GM12878 (cell line): ENCODE measurements around the gene HSP90AB1. TPM values are rescaled to one million over a fixed set of nuclear protein-coding genes. Genes with fewer than 3 reads are reported as not detected.

ENCODE experiments used
- ATAC-seq: fragments of 200-7000 bp; cut with Tn5 transposase; 3 replicates; pipeline ENCODE4 v1.9.1; 2020; ENCODE audit warnings: mild to moderate bottlenecking, moderate library complexity
- BruUV-seq: library from RNA; stranded (reverse); fragments of 400-500 nt; replicated peaks from 2 replicates; lab custom pipeline; 2021; lab: Mats Ljungman, UMichigan
- CTCF ChIA-PET: fragments of 300-600 bp; sonication (Branson Sonifier 250); formaldehyde crosslinking; extraction: SDS; loops from one replicate; lab custom pipeline; 2021; ENCODE audit warnings: inconsistent platforms; lab: Yijun Ruan, JAX
- POLR2A ChIA-PET: fragments of 350-600 bp; formaldehyde crosslinking; extraction: SDS; loops from one replicate; lab custom pipeline; 2021; ENCODE audit warnings: inconsistent platforms; lab: Charles Lee
- RAD21 ChIA-PET: fragments of 300-600 bp; sonication (Branson Sonifier 250); formaldehyde crosslinking; loops from one replicate; lab custom pipeline; 2023; ENCODE audit warnings: antibody characterized with exemption; ENCODE audit not compliant: unreplicated experiment; lab: Charles Lee
- SMC1A ChIA-PET: fragments of 300-600 bp; sonication (Branson Sonifier 250); formaldehyde crosslinking; loops from one replicate; lab custom pipeline; 2023; ENCODE audit not compliant: unreplicated experiment, uncharacterized antibody; lab: Charles Lee
- DNase-seq: peaks from one replicate; pipeline ENCODE4 v3.0.0-alpha.2; 2011; ENCODE audit warnings: low read depth, low spot score
- FAIRE-seq: peaks from 3 replicates; lab custom pipeline; 2011; peaks lifted over from hg19 to GRCh38; lab: Jason Lieb, UNC
- H2AFZ ChIP-seq: 2 replicates; pipeline ENCODE4 v1.6.0; 2011; ENCODE audit warnings: low read depth, low read length, control low read depth; ENCODE audit not compliant: control insufficient read depth
- H3K27ac ChIP-seq: 2 replicates; pipeline ENCODE4 v1.5.1; 2011; ENCODE audit warnings: control low read depth; ENCODE audit not compliant: control insufficient read depth, insufficient read depth
- H3K27me3 ChIP-seq, 2 experiments: replicated peaks in 1 of 2; 2 replicates each; pipeline versions ENCODE4 v1.6.0 to v1.6.1; 2011; ENCODE audit warnings: low read length in 1 of 2; ENCODE audit not compliant: control insufficient read depth in 2 of 2, insufficient read depth in 2 of 2
- H3K36me3 ChIP-seq, 2 experiments: 2 replicates each; pipeline ENCODE4 v1.5.1; 2011; ENCODE audit warnings: low read length in 1 of 2; ENCODE audit not compliant: control insufficient read depth in 2 of 2, insufficient read depth in 2 of 2
- H3K4me1 ChIP-seq: 2 replicates; pipeline ENCODE4 v1.6.1; 2011; ENCODE audit warnings: mild to moderate bottlenecking, low read length, moderate library complexity, mixed read lengths; ENCODE audit not compliant: control insufficient read depth, insufficient read depth
- H3K4me2 ChIP-seq: 2 replicates; pipeline ENCODE4 v1.6.0; 2011; ENCODE audit warnings: control low read depth; ENCODE audit not compliant: control insufficient read depth, insufficient read depth
- H3K4me3 ChIP-seq: fragments of 200-600 bp; sonication (generic); 2 replicates; pipeline ENCODE4 v1.5.1; 2016
- H3K79me2 ChIP-seq: 2 replicates; pipeline ENCODE4 v1.6.0; 2011; ENCODE audit warnings: low read length; ENCODE audit not compliant: control insufficient read depth, insufficient read depth
- H3K9ac ChIP-seq: 2 replicates; pipeline ENCODE4 v1.8.0; 2011; ENCODE audit warnings: low read length, control low read depth, mixed read lengths; ENCODE audit not compliant: control insufficient read depth, insufficient read depth
- H3K9me3 ChIP-seq: replicated peaks from 3 replicates; pipeline ENCODE4 v1.5.1; 2011; ENCODE audit warnings: mild to moderate bottlenecking, low read length; ENCODE audit not compliant: control insufficient read depth, insufficient read depth
- H4K20me1 ChIP-seq: 2 replicates; pipeline ENCODE4 v1.6.0; 2011; ENCODE audit not compliant: control insufficient read depth, insufficient read depth
- BCL11A ChIP-seq: IDR thresholded peaks from 2 replicates; pipeline ENCODE4 v1.6.1; 2011; ENCODE audit warnings: low read depth, low read length
- NR2F1 ChIP-seq: fragments of 450-650 bp; conservative IDR thresholded peaks from 2 replicates; pipeline ENCODE4 v1.6.1; 2017; ENCODE audit warnings: mild to moderate bottlenecking
- SPI1 ChIP-seq: IDR thresholded peaks from 2 replicates; pipeline ENCODE4 v1.6.1; 2011; ENCODE audit warnings: low read depth, mild to moderate bottlenecking, low read length, moderate library complexity, borderline replicate concordance; ENCODE audit not compliant: insufficient read depth
- STAT1 ChIP-seq: fragments of 450-650 bp; conservative IDR thresholded peaks from 2 replicates; pipeline ENCODE4 v1.6.1; 2014; ENCODE audit warnings: antibody characterized with exemption, mild to moderate bottlenecking
- ZNF24 ChIP-seq: fragments of 450-650 bp; IDR thresholded peaks from 2 replicates; pipeline ENCODE4 v1.6.1; 2017; ENCODE audit warnings: antibody characterized with exemption, mild to moderate bottlenecking
- WGBS: methylation state at CpG from one replicate; pipeline ENCODE4 v1.1.6; 2016; ENCODE audit warnings: low lambda C conversion rate; ENCODE audit not compliant: insufficient replicate concordance, insufficient coverage; ENCODE audit errors: missing lambda C conversion rate; 5-methylcytosine and 5-hydroxymethylcytosine counted together
- in situ Hi-C: fragments of 300-500 bp; cut with MboI; formaldehyde crosslinking; loops from 9 replicates; pipeline ENCODE4 v1.14.3; 2018; ENCODE audit warnings: mixed read lengths
- intact Hi-C: fragments of 100-400 bp; cut with micrococcal nuclease; formaldehyde crosslinking; loops from one replicate; pipeline ENCODE4 v1.14.2; 2022; ENCODE audit not compliant: unreplicated experiment
- polyA plus RNA-seq, 11 experiments: library from polyadenylated mRNA; depleted of rRNA in 4 of 11; unstranded in 6 of 11; stranded (reverse) in 5 of 11; fragments of >200 nt; fragmentation: Nextera tagmentation in 4 of 11; fragmentation: Illumina TruSeq in 1 of 11; extraction: Ambion mirVana in 4 of 11; extraction: Trizol in 1 of 11; gene quantifications; 1 replicate in 1 of 11; 2 replicates in 10 of 11; pipeline versions ENCODE4 v1.2.1 to v1.2.3, GENCODE V29; 2011 to 2016; ENCODE audit warnings: inconsistent platforms in 2 of 11, missing spikeins in 2 of 11, low read depth in 1 of 11
- total RNA-seq, 4 experiments: library from RNA; depleted of rRNA in 3 of 4; stranded (reverse); fragments of >200 nt in 3 of 4; fragmentation: Illumina TruSeq in 1 of 4; extraction: Trizol in 1 of 4; gene quantifications; 2 replicates each; pipeline versions ENCODE4 v1.2.1 to v1.2.3, GENCODE V29; 2013 to 2021

Gene HSP90AB1
- total and polyA plus RNA-seq, 10 of the 15 experiments (the other 5 are each of a cell fraction or from before 2014, with no cell fraction given) = 988 to 1,682 (median 1,146) TPM

DNA sequence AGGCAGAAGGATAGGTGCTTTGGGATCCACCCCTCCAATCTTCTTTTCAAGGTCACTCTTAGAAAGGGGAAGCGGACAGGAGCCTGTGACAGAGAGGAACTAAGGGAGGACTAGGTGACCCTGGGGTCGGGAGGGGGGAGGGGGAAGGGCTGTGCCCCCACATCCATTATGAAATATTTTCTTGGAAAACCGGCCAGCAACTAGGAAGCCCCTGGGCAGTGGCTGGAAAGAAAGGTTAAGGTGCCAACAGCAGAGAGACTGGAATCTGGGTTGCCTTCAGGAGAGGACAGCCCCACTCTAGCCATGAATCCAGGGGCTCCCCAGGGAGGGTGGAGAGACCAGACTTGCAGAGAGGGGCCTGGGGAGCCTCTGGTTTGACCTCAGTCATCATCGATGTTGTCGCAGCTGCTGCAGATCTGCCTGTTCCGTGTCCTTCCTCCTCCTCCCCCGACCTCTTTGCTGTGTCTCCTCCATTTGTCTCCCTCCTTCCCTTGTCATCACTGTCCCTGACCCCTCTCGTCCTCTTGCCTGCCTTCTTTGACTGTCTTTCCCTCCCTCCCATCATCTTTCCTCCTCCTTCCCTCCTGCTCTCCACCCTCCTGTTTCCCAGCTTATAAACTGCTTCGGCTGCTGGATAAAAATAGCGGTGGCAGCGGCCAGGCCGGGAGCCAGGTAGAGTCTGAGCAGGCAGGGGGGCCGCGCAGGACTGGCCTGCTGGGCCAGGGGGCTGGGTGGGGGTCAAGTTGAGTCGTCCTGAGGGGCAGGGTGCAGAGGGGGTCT is 20.3 kb upstream of the HSP90AB1 start:
- DNase-seq (no peak), ATAC-seq (no peak), FAIRE-seq (no peak)
- no peak overlapping the region for H3K9ac ChIP-seq
- BruUV-seq = no TSS peak
- no peak overlapping the region for H3K4me2 ChIP-seq
- H4K20me1 ChIP-seq = no peaks in the 10 kb centered on the region
- ChIA-PET CTCF (interaction anchor here (2.0 to 6.0 kb wide), 4 partner anchors 10 to 53 kb away, joined by 8 to 95 read pairs (median 24); no protein-coding TSS in a partner anchor), POLR2A (interaction anchor here (0.5 to 2.9 kb wide), 5 partner anchors 8 to 593 kb away, joined by 3 to 27 read pairs (median 3); no protein-coding TSS in a partner anchor), SMC1A (interaction anchor here (1.4 to 2.3 kb wide), 3 partner anchors 9 to 63 kb away, joined by 4 to 6 read pairs (median 6); no protein-coding TSS in a partner anchor), RAD21 (interaction anchor here (1.7 to 4.5 kb wide), 2 partner anchors 9 to 51 kb away, joined by 4 to 21 read pairs; no protein-coding TSS in a partner anchor)
- in situ Hi-C loops = no loop called here
- intact Hi-C loops = no loop called here
- H3K79me2 ChIP-seq = peaks cover 31% of the 10 kb centered on the region
- no peak overlapping the region for H2AFZ ChIP-seq
- H3K36me3 ChIP-seq = peaks cover 0 to 11% of the 10 kb centered on the region in 2 experiments; a peak in 2 of 4 replicates
- 69% methylated on average over 15 of the region's 15 CpGs for WGBS
- H3K9me3 ChIP-seq = no peaks in the 10 kb centered on the region
- TF ChIP-seq NR2F1 (peak; percentile 41; the same call in 1 of the 2 replicates), SPI1 (peak; percentile 43; the same call in 1 of the 2 replicates), STAT1 (no peak), BCL11A (no peak), ZNF24 (no peak)
- no peaks in the 10 kb centered on the region for H3K27me3 ChIP-seq
- H3K4me3 ChIP-seq = no peak overlapping the region
- no peak overlapping the region for H3K27ac ChIP-seq
- H3K4me1 ChIP-seq = peaks cover 22% of the 10 kb centered on the region
